Skeletal muscle satellite cell (primary cell): ENCODE measurements around the gene ZDHHC11.
"Not testable (repeated sequence)": the region's sequence is repeated elsewhere in the genome, so short reads cannot be mapped to it uniquely, and the experiment has no call there.

Experiments
- H3K27me3 ChIP-seq: 2 replicates; pipeline ENCODE4 v1.7.0; 2013; ENCODE audit warnings: low read length; ENCODE audit not compliant: control insufficient read depth, insufficient read depth
- H3K36me3 ChIP-seq: 2 replicates; pipeline ENCODE4 v1.7.0; 2013; ENCODE audit warnings: mild to moderate bottlenecking, control low read depth, low read length; ENCODE audit not compliant: insufficient read depth
- H3K4me1 ChIP-seq: 2 replicates; pipeline ENCODE4 v1.7.0; 2013; ENCODE audit warnings: low read length; ENCODE audit not compliant: control insufficient read depth, insufficient read depth
- H3K4me2 ChIP-seq: 2 replicates; pipeline ENCODE4 v1.7.0; 2013; ENCODE audit warnings: mild to moderate bottlenecking, low read length
- H3K4me3 ChIP-seq: 2 replicates; pipeline ENCODE4 v1.7.0; 2013; ENCODE audit warnings: low read length
- H3K9ac ChIP-seq: 2 replicates; pipeline ENCODE4 v1.7.0; 2013; ENCODE audit warnings: mild to moderate bottlenecking, low read depth, low read length, moderate library complexity
- H3K9me3 ChIP-seq: replicated peaks from 2 replicates; pipeline ENCODE4 v1.7.0; 2013; ENCODE audit warnings: mild to moderate bottlenecking, control low read depth, low read length

ZDHHC11 gene

DNA sequence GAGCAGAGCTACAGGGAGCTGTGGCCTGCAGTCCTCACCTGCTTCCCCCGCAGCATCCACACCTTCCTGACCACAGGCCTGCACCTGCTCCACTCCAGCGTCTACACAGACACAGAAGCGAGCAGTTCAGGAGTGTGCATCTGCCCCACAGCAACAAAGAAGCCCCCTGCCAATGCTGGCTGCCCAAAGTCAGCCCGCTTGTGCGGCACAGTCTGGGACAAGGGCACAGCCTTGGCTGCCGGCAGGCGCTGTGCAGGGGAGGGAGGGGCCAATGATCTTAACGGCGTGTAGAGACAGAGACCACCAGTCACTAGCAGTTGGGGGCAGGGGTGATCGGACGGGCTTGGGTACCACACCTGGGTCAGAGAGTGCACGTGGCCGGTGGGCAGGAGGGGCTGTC is 35.2 kb upstream of the ZDHHC11 start:
- Histone ChIP-seq H3K36me3 (peaks cover 98% of the 10 kb centered on the region), H3K4me1 (peaks cover 7% of the 10 kb centered on the region), H3K4me2 (no peak overlapping the region), H3K9ac (no peak overlapping the region), H3K4me3 (no peak overlapping the region), H3K27me3 (no peaks in the 10 kb centered on the region), H3K9me3 (no peaks in the 10 kb centered on the region)

DNA sequence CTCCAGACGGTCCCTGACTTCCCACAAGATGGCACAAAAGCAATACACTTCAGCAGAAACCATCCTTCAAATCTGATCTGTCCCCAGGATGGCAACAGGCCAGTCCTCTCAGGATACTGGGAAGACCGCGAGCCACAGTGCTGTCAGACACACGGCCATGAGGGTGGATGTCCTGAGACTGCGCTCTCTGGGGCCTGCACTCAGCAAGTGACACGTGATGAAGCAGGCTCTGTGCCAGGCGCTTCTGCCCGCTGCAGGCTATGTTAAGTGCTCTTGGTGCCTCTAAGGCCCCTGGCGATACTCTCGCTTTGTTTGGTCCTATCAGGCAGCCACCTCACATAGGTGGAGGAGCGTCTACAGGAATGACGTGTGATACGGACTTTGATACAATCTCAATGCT is 34.7 kb upstream of the ZDHHC11 start:
- no peak overlapping the region for H3K4me2 ChIP-seq
- no peak overlapping the region for H3K4me3 ChIP-seq
- H3K9ac ChIP-seq, result no peak overlapping the region
- H3K27me3 ChIP-seq, result no peaks in the 10 kb centered on the region
- H3K9me3 ChIP-seq, result no peaks in the 10 kb centered on the region
- peaks cover 96% of the 10 kb centered on the region for H3K36me3 ChIP-seq
- H3K4me1 ChIP-seq, result peaks cover 1% of the 10 kb centered on the region

- Histone ChIP-seq H3K9ac (no peak overlapping the region), H3K36me3 (peaks cover 91% of the 10 kb centered on the region)
Measured at GRCh38 chr5:885127-885442, 34.3 kb upstream of the ZDHHC11 start.

DNA sequence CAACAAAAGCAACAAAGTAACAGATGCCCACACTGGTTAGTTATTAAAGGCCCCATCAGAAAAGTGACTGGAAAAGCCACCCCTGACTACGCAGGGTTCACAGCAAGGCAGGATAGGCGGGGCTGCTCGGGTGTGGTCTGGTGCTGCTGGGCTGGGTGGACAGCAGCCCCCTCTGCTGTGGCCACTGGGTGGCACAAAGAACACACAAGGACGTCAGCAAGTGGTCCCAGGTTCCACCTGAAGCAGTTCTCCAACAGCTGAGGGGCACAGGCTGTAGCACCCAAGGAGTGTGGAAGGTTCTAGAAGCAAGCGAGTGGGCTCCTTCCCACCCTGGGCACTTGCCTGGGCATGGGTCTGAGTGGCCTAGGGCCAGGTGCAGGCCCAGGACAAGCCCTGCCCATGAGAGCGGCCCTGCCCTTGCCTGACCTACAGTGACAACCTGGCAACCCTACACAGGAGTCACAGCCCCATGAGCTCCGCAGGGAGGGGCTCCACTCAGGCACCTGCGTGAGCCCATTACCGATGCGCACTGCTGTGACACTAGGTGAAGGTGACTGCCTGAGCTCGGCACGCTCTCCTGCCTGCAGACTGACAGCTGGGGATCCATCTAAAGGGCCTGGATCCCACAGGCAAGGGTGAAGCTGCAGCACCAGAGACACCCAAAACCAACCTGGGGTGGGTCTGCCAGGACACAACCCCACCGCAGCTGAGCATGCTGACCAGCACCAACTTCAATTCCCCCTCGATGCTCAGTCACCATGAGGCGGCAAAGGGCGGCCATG is 33.8 kb upstream of the ZDHHC11 start:
- Histone ChIP-seq H3K4me1 (no peaks in the 10 kb centered on the region), H3K9ac (no peak overlapping the region), H3K4me3 (no peak overlapping the region), H3K9me3 (no peaks in the 10 kb centered on the region), H3K27me3 (no peaks in the 10 kb centered on the region), H3K4me2 (no peak overlapping the region), H3K36me3 (peaks cover 87% of the 10 kb centered on the region)

More at GRCh38 chr5:885127-885442, 34.3 kb upstream of the ZDHHC11 start:
- Histone ChIP-seq H3K4me2 (no peak overlapping the region), H3K4me3 (no peak overlapping the region), H3K9me3 (no peaks in the 10 kb centered on the region), H3K27me3 (no peaks in the 10 kb centered on the region), H3K4me1 (no peaks in the 10 kb centered on the region)

- H3K4me1 ChIP-seq, result no peaks in the 10 kb centered on the region
- no peak overlapping the region for H3K4me3 ChIP-seq
- no peak overlapping the region for H3K9ac ChIP-seq
- no peaks in the 10 kb centered on the region for H3K27me3 ChIP-seq
- H3K4me2 ChIP-seq, result no peak overlapping the region
- peaks cover 78% of the 10 kb centered on the region for H3K36me3 ChIP-seq
- H3K9me3 ChIP-seq, result no peaks in the 10 kb centered on the region
Measured at GRCh38 chr5:883475-884181, 32.8 kb upstream of the ZDHHC11 start.

DNA sequence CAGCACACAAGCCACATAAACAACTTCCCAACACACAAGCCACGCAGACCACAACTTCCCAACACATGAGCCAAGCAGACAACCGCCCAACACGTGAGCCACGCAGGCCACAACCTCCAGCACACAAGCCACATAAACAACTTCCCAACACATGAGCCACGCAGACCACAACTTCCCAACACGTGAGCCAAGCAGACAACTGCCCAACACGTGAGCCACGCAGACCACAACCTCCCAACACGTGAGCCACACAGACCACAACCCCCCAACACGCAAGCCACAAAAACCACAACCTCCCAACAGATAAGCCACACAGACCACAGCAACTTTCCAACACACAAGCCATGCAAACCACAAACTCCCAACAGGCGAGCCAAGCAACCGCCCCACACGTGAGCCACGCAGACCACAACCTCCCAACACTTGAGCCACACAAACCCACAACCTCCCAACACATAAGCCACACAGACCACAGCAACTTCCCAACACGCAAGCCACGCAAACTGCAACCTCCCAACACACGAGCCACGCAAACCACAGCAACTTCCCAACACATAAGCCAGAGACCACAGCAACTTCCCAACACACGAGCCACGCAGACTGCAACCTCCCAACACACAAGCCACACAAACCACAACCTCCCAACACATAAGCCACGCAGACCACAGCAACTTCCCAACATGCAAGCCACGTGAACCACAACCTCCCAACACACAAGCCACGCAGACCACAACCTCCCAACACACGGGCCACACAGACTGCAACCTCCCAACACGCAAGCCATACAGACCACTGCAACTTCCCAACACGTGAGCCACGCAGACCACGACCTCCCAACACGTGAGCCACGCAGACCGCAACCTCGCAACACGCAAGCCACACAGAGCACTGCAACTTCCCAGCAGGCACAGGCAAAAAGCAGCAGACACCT is 31.7 kb upstream of the ZDHHC11 start:
- no peak overlapping the region for H3K4me3 ChIP-seq
- no peak overlapping the region for H3K9ac ChIP-seq

GRCh38 chr5:881551-881935 is 30.8 kb upstream of the ZDHHC11 start:
- no peaks in the 10 kb centered on the region for H3K4me1 ChIP-seq
- no peak overlapping the region for H3K4me2 ChIP-seq
- no peaks in the 10 kb centered on the region for H3K27me3 ChIP-seq
- peaks cover 74% of the 10 kb centered on the region for H3K36me3 ChIP-seq
- H3K9me3 ChIP-seq, result no peaks in the 10 kb centered on the region
- no peak overlapping the region for H3K9ac ChIP-seq
- H3K4me3 ChIP-seq, result no peak overlapping the region

More for the DNA sequence above, 31.7 kb upstream of the ZDHHC11 start:
- H3K4me2 ChIP-seq, result no peak overlapping the region
- peaks cover 76% of the 10 kb centered on the region for H3K36me3 ChIP-seq
- no peaks in the 10 kb centered on the region for H3K27me3 ChIP-seq
- H3K9me3 ChIP-seq, result no peaks in the 10 kb centered on the region
- no peaks in the 10 kb centered on the region for H3K4me1 ChIP-seq

- Histone ChIP-seq H3K4me3 (no peak overlapping the region), H3K4me1 (no peaks in the 10 kb centered on the region), H3K9ac (no peak overlapping the region), H3K36me3 (peaks cover 69% of the 10 kb centered on the region), H3K4me2 (no peak overlapping the region), H3K9me3 (no peaks in the 10 kb centered on the region), H3K27me3 (no peaks in the 10 kb centered on the region)
Measured at GRCh38 chr5:880816-881550, 30.2 kb upstream of the ZDHHC11 start.

GRCh38 chr5:878677-879076 is 27.9 kb upstream of the ZDHHC11 start:
- not testable (repeated sequence) for H3K4me1 ChIP-seq, H3K9me3 ChIP-seq, H3K4me2 ChIP-seq, H3K4me3 ChIP-seq, H3K27me3 ChIP-seq, H3K9ac ChIP-seq
- H3K36me3 ChIP-seq, result peaks cover 54% of the 10 kb centered on the region

DNA sequence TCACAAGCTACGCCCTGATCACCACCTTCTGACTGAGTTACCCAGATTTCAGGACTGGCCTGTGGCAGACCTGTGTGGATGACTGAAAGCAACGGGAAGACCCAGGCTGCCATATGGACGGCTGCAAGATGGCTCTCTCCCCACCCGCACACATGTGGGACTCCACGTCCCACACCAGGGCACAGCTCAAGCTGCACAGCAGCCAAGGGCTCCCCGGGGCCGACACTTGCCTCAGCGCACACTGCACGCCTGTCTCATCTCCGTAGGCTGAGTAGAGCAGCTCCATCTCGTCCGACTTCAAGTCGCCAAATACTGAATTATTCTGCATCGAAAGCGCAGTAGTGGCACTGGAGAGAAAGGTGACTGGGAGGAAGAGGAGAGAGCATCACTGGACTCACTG is 27.3 kb upstream of the ZDHHC11 start:
- Histone ChIP-seq H3K4me3 (no peak overlapping the region), H3K9me3 (no peaks in the 10 kb centered on the region), H3K36me3 (peaks cover 54% of the 10 kb centered on the region), H3K4me2 (no peak overlapping the region), H3K27me3 (no peaks in the 10 kb centered on the region), H3K9ac (no peak overlapping the region), H3K4me1 (no peaks in the 10 kb centered on the region)
